Measurements from ENCODE around the gene FAM156A. TPM values are rescaled to one million over a fixed set of nuclear protein-coding genes. Genes with fewer than 3 reads are reported as not detected.
A peak's percentile ranks its signal among the peaks of the same experiment; 100 is the strongest.
"Not testable (repeated sequence)": the region's sequence is repeated elsewhere in the genome, so short reads cannot be mapped to it uniquely, and the experiment has no call there.

FAM156A gene
- total and polyA plus RNA-seq, 2 of the 4 experiments (the other 2 are of a cell fraction) = 7.5 to 39.2 TPM

GRCh38 chrX:52940704-52941103 lies 17.6 kb downstream of the FAM156A start:
- H3K9me3 ChIP-seq (ENCODE audit: control insufficient read depth, insufficient read depth, low read length); H2AK9ac ChIP-seq (replicated peaks; ENCODE audit: low read depth, low read length, poor library complexity); in situ Hi-C loops (cut with MboI; ENCODE audit: low sequenced_read_pairs); H3K4me1 ChIP-seq (ENCODE audit: control insufficient read depth, insufficient read depth, low read length); H4K20me1 ChIP-seq (ENCODE audit: insufficient read depth, low read length); H3K9ac ChIP-seq (ENCODE audit: low read depth, low read length); H3K27ac ChIP-seq (ENCODE audit: insufficient read depth, low read length); H2AFZ ChIP-seq (replicated peaks; ENCODE audit: low read length, poor library complexity); H2BK120ac ChIP-seq (ENCODE audit: low read depth, low read length); H2AK5ac ChIP-seq (ENCODE audit: low read depth, low read length); DNase-seq; H3K18ac ChIP-seq (ENCODE audit: low read depth, low read length); H3K23ac ChIP-seq (ENCODE audit: low read depth, low read length); H2BK20ac ChIP-seq (ENCODE audit: low read depth, low read length); H4K5ac ChIP-seq (ENCODE audit: low read depth, low read length); H2BK5ac ChIP-seq (ENCODE audit: low read depth, low read length, poor library complexity, severe bottlenecking); H3K79me1 ChIP-seq (ENCODE audit: low read depth in 1 of 2, low read length in 2 of 2); CTCF ChIA-PET; H3K56ac ChIP-seq (ENCODE audit: extremely low read depth, insufficient read depth, low read length); H4K8ac ChIP-seq (ENCODE audit: low read depth in 2 of 2, low read length in 2 of 2); H3K36me3 ChIP-seq (ENCODE audit: control insufficient read depth, insufficient read depth, low read length); H3K4me3 ChIP-seq (ENCODE audit: insufficient read depth, low read depth, low read length); H3K4ac ChIP-seq (ENCODE audit: low read depth, low read length); BruUV-seq (replicated peaks); H3K4me2 ChIP-seq (ENCODE audit: low read depth, low read length); dilution Hi-C loops (cut with HindIII; ENCODE audit: low sequenced_read_pairs, unreplicated experiment); H3K9me1 ChIP-seq (ENCODE audit: insufficient read depth, low read length); POLR2A ChIA-PET (ENCODE audit: unreplicated experiment); H3K27me3 ChIP-seq (ENCODE audit: control insufficient read depth, insufficient read depth, low read length); H2BK15ac ChIP-seq (ENCODE audit: low read depth, low read length); H4K91ac ChIP-seq (ENCODE audit: insufficient read depth, low read depth, low read length); intact Hi-C loops (cut with micrococcal nuclease); H3K14ac ChIP-seq (replicated peaks; ENCODE audit: low read depth, low read length); ATAC-seq (ENCODE audit: low read depth): not testable (repeated sequence)
- no CpG with 5 or more reads among the region's 4 CpGs for WGBS, 2 experiments (ENCODE audit: extremely low coverage in 2 of 2, insufficient read length in 1 of 2)

- H4K20me1 ChIP-seq (ENCODE audit: insufficient read depth, low read length); BruUV-seq (replicated peaks); POLR2A ChIA-PET (ENCODE audit: unreplicated experiment); H2BK15ac ChIP-seq (ENCODE audit: low read depth, low read length); in situ Hi-C loops (cut with MboI; ENCODE audit: low sequenced_read_pairs); H3K4me1 ChIP-seq (ENCODE audit: control insufficient read depth, insufficient read depth, low read length); H3K36me3 ChIP-seq (ENCODE audit: control insufficient read depth, insufficient read depth, low read length); dilution Hi-C loops (cut with HindIII; ENCODE audit: low sequenced_read_pairs, unreplicated experiment); CTCF ChIA-PET; H3K27me3 ChIP-seq (ENCODE audit: control insufficient read depth, insufficient read depth, low read length); H2BK20ac ChIP-seq (ENCODE audit: low read depth, low read length); H3K9me1 ChIP-seq (ENCODE audit: insufficient read depth, low read length); H3K9me3 ChIP-seq (ENCODE audit: control insufficient read depth, insufficient read depth, low read length); H3K79me1 ChIP-seq (ENCODE audit: low read depth in 1 of 2, low read length in 2 of 2); intact Hi-C loops (cut with micrococcal nuclease); DNase-seq: not testable (repeated sequence)
- H4K91ac ChIP-seq (ENCODE audit: insufficient read depth, low read depth, low read length) = peak overlapping the region; percentile 92
- H2AK9ac ChIP-seq (replicated peaks; ENCODE audit: low read depth, low read length, poor library complexity) = peak overlapping the region; percentile 98
- H3K9ac ChIP-seq (ENCODE audit: low read depth, low read length) = peak overlapping the region; percentile 95
- peak overlapping the region; percentile 48 for H3K56ac ChIP-seq (ENCODE audit: extremely low read depth, insufficient read depth, low read length)
- H2AFZ ChIP-seq (replicated peaks; ENCODE audit: low read length, poor library complexity) = peak overlapping the region; percentile 100
- peak overlapping the region; percentile 78 for H3K18ac ChIP-seq (ENCODE audit: low read depth, low read length)
- H3K23ac ChIP-seq (ENCODE audit: low read depth, low read length) = peak overlapping the region; percentile 86
- peak overlapping the region; percentile 72 for H3K4ac ChIP-seq (ENCODE audit: low read depth, low read length)
- H3K4me2 ChIP-seq (ENCODE audit: low read depth, low read length) = peak overlapping the region; percentile 82
- H2AK5ac ChIP-seq (ENCODE audit: low read depth, low read length) = peak overlapping the region; percentile 97
- peak overlapping the region; percentile 82 for H2BK120ac ChIP-seq (ENCODE audit: low read depth, low read length)
- peak overlapping the region; percentile 57 for H3K4me3 ChIP-seq (ENCODE audit: insufficient read depth, low read depth, low read length)
- peak overlapping the region; percentile 95 for H4K5ac ChIP-seq (ENCODE audit: low read depth, low read length)
- ATAC-seq (ENCODE audit: low read depth) = peak; percentile 30
- peak overlapping the region; percentile 77 for H3K14ac ChIP-seq (replicated peaks; ENCODE audit: low read depth, low read length)
- peak overlapping the region; percentile 97 for H3K27ac ChIP-seq (ENCODE audit: insufficient read depth, low read length)
- peak overlapping the region; percentile 57 to 95 for H4K8ac ChIP-seq (ENCODE audit: low read depth in 2 of 2, low read length in 2 of 2)
- H2BK5ac ChIP-seq (ENCODE audit: low read depth, low read length, poor library complexity, severe bottlenecking) = peak overlapping the region; percentile 88
- WGBS, 2 experiments (ENCODE audit: extremely low coverage in 2 of 2, insufficient read length in 1 of 2) = 18% methylated on average over 5 of the region's 10 CpGs; no CpG with 5 or more reads in 1 of the 2 experiments
Observed at GRCh38 chrX:52935470-52935784, 22.9 kb downstream of the FAM156A start.

Data from IMR-90 (cell line).